BLaER1 treated with 17β-estradiol and CSF1 and Interleukin-3, amounts not matched to agents 10 nM and 100 nM (cell line): ENCODE results near the gene TMIE.
"Not testable (repeated sequence)": the region's sequence is repeated elsewhere in the genome, so short reads cannot be mapped to it uniquely, and the experiment has no call there.

Source experiments
- H3K27ac ChIP-seq, 11 experiments: shearing (Covaris generic); formaldehyde crosslinking; 2 replicates each; pipeline ENCODE4 v1.8.1; 2022
- H3K27me3 ChIP-seq, 11 experiments: shearing (Covaris generic); formaldehyde crosslinking; 2 replicates each; pipeline ENCODE4 v1.8.1; 2022
- H3K36me3 ChIP-seq, 11 experiments: shearing (Covaris generic); formaldehyde crosslinking; 2 replicates each; pipeline ENCODE4 v1.8.1; 2022
- H3K4me1 ChIP-seq, 10 experiments: shearing (Covaris generic); formaldehyde crosslinking; 2 replicates each; pipeline ENCODE4 v1.8.1; 2022
- H3K4me2 ChIP-seq, 11 experiments: shearing (Covaris generic); formaldehyde crosslinking; 2 replicates each; pipeline ENCODE4 v1.8.1; 2022
- H3K4me3 ChIP-seq, 10 experiments: shearing (Covaris generic); formaldehyde crosslinking; 2 replicates each; pipeline ENCODE4 v1.8.1; 2022
- H3K9ac ChIP-seq, 11 experiments: shearing (Covaris generic); formaldehyde crosslinking; 2 replicates each; pipeline ENCODE4 v1.8.1; 2022
- H3K9me3 ChIP-seq, 11 experiments: shearing (Covaris generic); formaldehyde crosslinking; replicated peaks in 1 of 11; 2 replicates each; pipeline ENCODE4 v1.8.1; 2022
- H4K20me1 ChIP-seq, 11 experiments: shearing (Covaris generic); formaldehyde crosslinking; 2 replicates each; pipeline ENCODE4 v1.8.1; 2022
- Cebpa-rat ChIP-seq, 11 experiments: shearing (Covaris generic); IDR thresholded peaks; 2 replicates each; pipeline ENCODE4 v1.8.1; 2022

Gene TMIE

GRCh38 chr3:46750555-46751038 is 49.4 kb downstream of the TMIE start:
- Histone ChIP-seq H3K4me2 (no peak overlapping the region), H3K27me3 (no peaks in the 10 kb centered on the region)

GRCh38 chr3:46753127-46753526 is 51.9 kb downstream of the TMIE start:
- H3K4me1 ChIP-seq, H3K27me3 ChIP-seq: not testable (repeated sequence)

More at GRCh38 chr3:46750555-46751038, 49.4 kb downstream of the TMIE start:
- Histone ChIP-seq H3K27ac (no peak overlapping the region), H4K20me1 (no peaks in the 10 kb centered on the region), H3K9me3 (no peaks in the 10 kb centered on the region; a peak in 1 of 22 replicates), H3K4me1 (no peaks in the 10 kb centered on the region), H3K4me3 (no peak overlapping the region), H3K36me3 (no peaks in the 10 kb centered on the region), H3K9ac (no peak overlapping the region)
- TF ChIP-seq Cebpa-rat (IDR thresholded peaks at IDR 0.05): no peak

GRCh38 chr3:46755646-46756045 is 54.5 kb downstream of the TMIE start:
- Histone ChIP-seq H3K27me3 (no peaks in the 10 kb centered on the region), H3K9me3 (no peaks in the 10 kb centered on the region; a peak in 2 of 22 replicates), H3K4me2 (no peak overlapping the region), H3K9ac (no peak overlapping the region), H3K27ac (no peak overlapping the region), H3K4me1 (no peaks in the 10 kb centered on the region), H3K4me3 (no peak overlapping the region), H3K36me3 (no peaks in the 10 kb centered on the region), H4K20me1 (no peaks in the 10 kb centered on the region)
- TF ChIP-seq Cebpa-rat (IDR thresholded peaks at IDR 0.05): no peak

More at GRCh38 chr3:46753127-46753526, 51.9 kb downstream of the TMIE start:
- H3K4me2 ChIP-seq, H4K20me1 ChIP-seq, H3K9me3 ChIP-seq, H3K9ac ChIP-seq, H3K27ac ChIP-seq, H3K4me3 ChIP-seq, H3K36me3 ChIP-seq: not testable (repeated sequence)

GRCh38 chr3:46756642-46757041 is 55.5 kb downstream of the TMIE start:
- no peak overlapping the region for H3K4me2 ChIP-seq
- no peaks in the 10 kb centered on the region for H3K36me3 ChIP-seq
- no peak for TF ChIP-seq Cebpa-rat (IDR thresholded peaks at IDR 0.05)
- H4K20me1 ChIP-seq: no peaks in the 10 kb centered on the region
- H3K27ac ChIP-seq: no peak overlapping the region
- H3K9me3 ChIP-seq: peaks cover 0 to 6% (median 0%) of the 10 kb centered on the region in 11 experiments; a peak in 1 of 22 replicates
- H3K9ac ChIP-seq: no peak overlapping the region
- no peak overlapping the region for H3K4me3 ChIP-seq
- no peaks in the 10 kb centered on the region for H3K4me1 ChIP-seq
- no peaks in the 10 kb centered on the region for H3K27me3 ChIP-seq

GRCh38 chr3:46759239-46760167 is 58.3 kb downstream of the TMIE start:
- Histone ChIP-seq H3K9ac (no peak overlapping the region), H4K20me1 (no peaks in the 10 kb centered on the region), H3K27ac (no peak overlapping the region), H3K9me3 (peaks cover 14 to 28% (median 21%) of the 10 kb centered on the region in 11 experiments), H3K27me3 (no peaks in the 10 kb centered on the region), H3K4me3 (no peak overlapping the region), H3K36me3 (no peaks in the 10 kb centered on the region; a peak in 1 of 22 replicates), H3K4me2 (no peak overlapping the region), H3K4me1 (no peaks in the 10 kb centered on the region)
- no peak for TF ChIP-seq Cebpa-rat (IDR thresholded peaks at IDR 0.05)
